Pancreas (tissue), 10 donors: Measurements from ENCODE around the gene BEST1. TPM values are rescaled to one million over a fixed set of nuclear protein-coding genes. Genes with fewer than 3 reads are reported as not detected.

Source experiments
- ATAC-seq, 4 donors: fragments of 200-7000 bp; cut with Tn5 transposase; one replicate each; pipeline versions ENCODE4 v1.8.0 to v1.9.1; 2020; ENCODE audit warnings: mild to moderate bottlenecking in 4 of 4, moderate library complexity in 4 of 4
- DNase-seq, 6 donors: peaks; one replicate each; pipeline ENCODE4 v3.0.0-alpha.2; 2020
- FAIRE-seq: peaks from 2 replicates; lab custom pipeline; 2012; peaks lifted over from hg19 to GRCh38; lab: Jason Lieb, UNC
- H3K27ac ChIP-seq, 4 donors: fragments of 200-600 bp; sonication (generic); 1 replicate in 3 of 4; 2 replicates in 1 of 4; pipeline versions ENCODE4 v1.5.0 to v1.8.0; 2020
- H3K27me3 ChIP-seq, 4 donors: fragments of 200-600 bp; one replicate each; pipeline ENCODE4 v1.8.0; 2021
- H3K36me3 ChIP-seq, 3 donors: fragments of 200-600 bp; sonication (generic) in 1 of 3; one replicate each; pipeline versions ENCODE4 v1.5.0 to v1.8.0; 2020 to 2021
- H3K4me1 ChIP-seq, 3 donors: fragments of 200-600 bp; one replicate each; pipeline ENCODE4 v1.8.0; 2021
- H3K4me3 ChIP-seq, 4 donors: fragments of 200-600 bp; sonication (generic) in 2 of 4; one replicate each; pipeline versions ENCODE4 v1.5.0 to v1.8.0; 2020 to 2021
- H3K9me3 ChIP-seq, 4 donors: fragments of 200-600 bp; one replicate each; pipeline ENCODE4 v1.8.0; 2021
- CTCF ChIP-seq, 4 donors: fragments of 200-600 bp; sonication (generic) in 3 of 4; IDR thresholded peaks; one replicate each; pipeline versions ENCODE4 v1.5.0 to v1.8.0; 2021; ENCODE audit warnings: antibody characterized with exemption in 4 of 4
- WGBS, 2 donors: extraction: QIAGEN DNeasy Blood & Tissue Kit; methylation state at CpG; one replicate each; pipeline ENCODE4 v1.1.7; 2013; 5-methylcytosine and 5-hydroxymethylcytosine counted together
- intact Hi-C, 3 donors: fragments of 100-400 bp; cut with DNase I; formaldehyde crosslinking; loops; one replicate each; pipeline versions ENCODE4 v1.11.1 to v1.14.2; 2022
- polyA plus RNA-seq, 2 donors: library from polyadenylated mRNA; stranded (reverse); fragments of 200-250 nt; gene quantifications; one replicate each; pipeline ENCODE4 v1.2.3, GENCODE V29; 2013
- total RNA-seq, 6 donors: library from RNA; stranded (reverse); fragmentation: NEBNext Ultra II Directional in 4 of 6; extraction: Animal tissue kit (Norgen Biotek cat#: 25700) in 4 of 6; gene quantifications; one replicate each; pipeline versions ENCODE4 v1.2.1 to v1.2.4, GENCODE V29; 2021 to 2023
- donor health status: healthy with polysubstance abuse.
- donor health status: DM: no; HTN: no; CAD: no; lungs with moderate emphysema.
- donor health status: DM: no; HTN: no; CAD: no.
- donor health status: control.
- donor health status: control.
- donor health status: Bipolar disorder and iron deficiency.
- donor health status: DM: yes; HTN: yes; CAD: no.
- donor health status: DM: no; HTN: no; CAD: no.
- donor health status: DM: no; HTN: no; CAD: no.
- donor health status: DM: yes; HTN: yes; CAD: no.

Gene BEST1
- total and polyA plus RNA-seq, 8 donors: 0.43 to 2.4 (median 1.1) TPM

- Histone ChIP-seq H3K27ac (no peak overlapping the region), H3K4me1 (no peaks in the 10 kb centered on the region), H3K36me3 (no peaks in the 10 kb centered on the region), H3K27me3 (no peaks in the 10 kb centered on the region), H3K4me3 (no peak overlapping the region), H3K9me3 (no peaks in the 10 kb centered on the region)
- DNase-seq (peak in 1 of 6 donors; percentile 22), ATAC-seq (no peak), FAIRE-seq (no peak)
- TF ChIP-seq CTCF (IDR thresholded peaks at IDR 0.05): no peak
- intact Hi-C loops: no loop called here
- WGBS, 2 donors: 76 to 80% methylated on average over 17 of the region's 17 CpGs
Observed at GRCh38 chr11:61911701-61912529, 38.2 kb upstream of the BEST1 start.

GRCh38 chr11:61912530-61912898 lies 37.6 kb upstream of the BEST1 start:
- FAIRE-seq (no peak), DNase-seq (peak in 1 of 6 donors; percentile 46), ATAC-seq (peak in 2 of 4 donors; percentile 27 to 51)
- Histone ChIP-seq H3K9me3 (no peaks in the 10 kb centered on the region), H3K36me3 (no peaks in the 10 kb centered on the region), H3K27ac (no peak overlapping the region), H3K4me3 (no peak overlapping the region), H3K4me1 (no peaks in the 10 kb centered on the region), H3K27me3 (no peaks in the 10 kb centered on the region)
- TF ChIP-seq CTCF (IDR thresholded peaks at IDR 0.05): no peak
- intact Hi-C loops: no loop called here
- WGBS, 2 donors: 86% methylated on average over 6 of the region's 6 CpGs

GRCh38 chr11:61912991-61913698 lies 37.0 kb upstream of the BEST1 start:
- intact Hi-C loops: no loop called here
- H3K4me1 ChIP-seq: no peaks in the 10 kb centered on the region
- FAIRE-seq (no peak), DNase-seq (peak in 1 of 6 donors; percentile 11), ATAC-seq (no peak)
- no peak overlapping the region for H3K27ac ChIP-seq
- no peak for TF ChIP-seq CTCF (IDR thresholded peaks at IDR 0.05)
- no peaks in the 10 kb centered on the region for H3K36me3 ChIP-seq
- WGBS, 2 donors: 79 to 82% methylated on average over 18 of the region's 18 CpGs
- no peak overlapping the region for H3K4me3 ChIP-seq
- no peaks in the 10 kb centered on the region for H3K9me3 ChIP-seq
- no peaks in the 10 kb centered on the region for H3K27me3 ChIP-seq

GRCh38 chr11:61913699-61914395 lies 36.3 kb upstream of the BEST1 start:
- Histone ChIP-seq H3K4me1 (no peaks in the 10 kb centered on the region), H3K4me3 (no peak overlapping the region), H3K27me3 (no peaks in the 10 kb centered on the region), H3K9me3 (no peaks in the 10 kb centered on the region), H3K27ac (no peak overlapping the region), H3K36me3 (no peaks in the 10 kb centered on the region)
- no peak for FAIRE-seq
- 73 to 77% methylated on average over 8 of the region's 8 CpGs for WGBS, 2 donors
- ATAC-seq: no peak
- no peak for TF ChIP-seq CTCF (IDR thresholded peaks at IDR 0.05)
- intact Hi-C loops: no loop called here
- peak in 1 of 6 donors; percentile 6 for DNase-seq
